HEK293 (cell line): ENCODE measurements around the gene FBXW2.

Experiments used
- CTCF ChIP-seq: fragments of 450-650 bp; formaldehyde crosslinking; IDR thresholded peaks from 2 replicates; pipeline ENCODE4 v1.5.1; 2016; ENCODE audit warnings: missing biosample characterization, missing genetic modification characterization
- SALL2 ChIP-seq: fragments of 450-650 bp; formaldehyde crosslinking; IDR thresholded peaks from 2 replicates; pipeline ENCODE4 v1.5.0; 2017; ENCODE audit warnings: missing biosample characterization, mild to moderate bottlenecking, missing genetic modification characterization, borderline replicate concordance
- YY1 ChIP-seq: fragments of 450-650 bp; formaldehyde crosslinking; IDR thresholded peaks from 2 replicates; pipeline ENCODE4 v1.5.1; 2018; ENCODE audit warnings: missing biosample characterization, missing genetic modification characterization
- ZNF138 ChIP-seq: fragments of 450-650 bp; formaldehyde crosslinking; IDR thresholded peaks from 2 replicates; pipeline ENCODE4 v1.5.1; 2016; ENCODE audit warnings: missing biosample characterization, missing genetic modification characterization, borderline replicate concordance
- ZNF214 ChIP-seq: fragments of 450-650 bp; formaldehyde crosslinking; IDR thresholded peaks from 2 replicates; pipeline ENCODE4 v1.5.1; 2017; ENCODE audit warnings: missing biosample characterization, mild to moderate bottlenecking, missing genetic modification characterization, borderline replicate concordance
- ZNF274 ChIP-seq, 2 experiments: fragments of 200-500 bp in 1 of 2; fragments of 450-650 bp in 1 of 2; sonication (Bioruptor generic) in 1 of 2; formaldehyde crosslinking in 1 of 2; IDR thresholded peaks; 2 replicates each; pipeline versions ENCODE4 v1.5.1 to v1.6.1; 2014 to 2016; ENCODE audit warnings: borderline replicate concordance in 1 of 2, inconsistent platforms in 1 of 2, low read length in 1 of 2, missing biosample characterization in 1 of 2, missing genetic modification characterization in 1 of 2
- ZNF416 ChIP-seq: fragments of 450-650 bp; formaldehyde crosslinking; IDR thresholded peaks from 2 replicates; pipeline ENCODE4 v1.5.1; 2016; ENCODE audit warnings: missing biosample characterization, missing genetic modification characterization

GRCh38 chr9:120750421-120750820 is 42.8 kb downstream of the FBXW2 start:
- TF ChIP-seq CTCF (tag by site-specific recombination) (no peak), ZNF138 (no peak), ZNF416 (tag by site-specific recombination) (no peak), YY1 (tag by site-specific recombination) (no peak), SALL2 (tag by site-specific recombination) (no peak), ZNF274 (IDR thresholded peaks at IDR 0.05; ENCODE audit: low read length) (no peak), ZNF274 (tag by site-specific recombination; IDR thresholded peaks at IDR 0.05; ENCODE audit: borderline replicate concordance) (no peak), ZNF214 (tag by site-specific recombination) (no peak)
